ENCODE results near the gene MAST4. TPM values are rescaled to one million over a fixed set of nuclear protein-coding genes. Genes with fewer than 3 reads are reported as not detected.

Gene MAST4
- total and polyA plus RNA-seq, 2 of the 8 experiments (the other 6 are each of a cell fraction or from before 2014, with no cell fraction given): 1.5 to 2.6 TPM

DNA sequence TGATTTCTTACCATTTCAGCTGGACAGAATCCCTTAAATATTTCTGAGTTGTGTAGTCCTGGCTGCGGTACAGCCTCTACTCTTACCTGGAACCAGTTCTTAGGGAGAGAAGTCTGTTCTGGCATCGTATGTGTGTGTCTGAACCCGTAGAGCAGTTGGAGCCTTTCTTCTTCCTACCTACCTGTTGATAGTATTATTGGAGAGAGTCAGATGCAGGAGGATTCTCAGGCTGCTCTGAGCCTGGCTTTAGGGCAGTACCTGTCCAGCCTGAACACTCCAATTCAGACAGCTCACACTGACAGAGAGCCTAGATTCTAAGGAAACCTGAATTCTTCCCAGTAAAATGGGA, 410.3 kb downstream of the MAST4 start (continued):
- no peak for TF ChIP-seq RFX5 (IDR thresholded peaks at IDR 0.05; ENCODE audit: borderline replicate concordance, low read depth, low read length)
- no peak for TF ChIP-seq POU5F1 (IDR thresholded peaks at IDR 0.05; ENCODE audit: low read depth, low read length)
- TF ChIP-seq SAP30 (IDR thresholded peaks at IDR 0.05; ENCODE audit: insufficient read depth, insufficient replicate concordance, low read length): no peak

All from H1 (cell line).